Peyer's patch (tissue), 4 donors: ENCODE data around the gene ZNF330.

ENCODE experiments used
- POLR2A ChIP-seq, 2 donors: fragments of 450-650 bp; IDR thresholded peaks; one replicate each; pipeline ENCODE4 v1.5.1; 2017; ENCODE audit warnings: antibody characterized with exemption in 2 of 2, mild to moderate bottlenecking in 2 of 2, moderate library complexity in 2 of 2
- TF ChIP-seq, protein P1 (sequence below), 6 experiments: fragments of 450-650 bp in 4 of 6; fragments of 200-600 bp in 2 of 6; sonication (generic) in 1 of 6; IDR thresholded peaks; one replicate each; pipeline ENCODE4 v1.5.1; 2017 to 2019; ENCODE audit warnings: antibody characterized with exemption in 6 of 6, mild to moderate bottlenecking in 3 of 6, moderate library complexity in 1 of 6

DNA sequence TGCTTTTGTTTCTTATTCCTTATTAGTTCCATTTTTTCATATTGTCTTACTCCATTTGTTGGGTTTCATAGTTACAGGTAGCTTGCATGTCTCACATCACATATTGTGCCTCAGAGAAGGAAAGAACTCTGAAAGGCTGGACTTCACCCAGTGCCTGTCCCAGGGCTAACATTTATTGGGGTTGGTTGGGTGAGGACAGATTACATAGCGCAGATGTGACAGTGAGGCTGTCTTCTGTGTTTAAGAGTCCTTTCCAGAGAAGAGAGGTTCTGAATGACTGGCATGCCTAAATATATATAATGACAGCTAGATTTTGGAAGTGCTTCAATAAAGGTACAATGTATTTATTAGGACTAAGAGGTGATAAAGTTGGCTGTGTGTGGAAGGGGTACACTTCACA lies 2.7 kb downstream of the ZNF330 start:
- TF ChIP-seq, protein P1, sequence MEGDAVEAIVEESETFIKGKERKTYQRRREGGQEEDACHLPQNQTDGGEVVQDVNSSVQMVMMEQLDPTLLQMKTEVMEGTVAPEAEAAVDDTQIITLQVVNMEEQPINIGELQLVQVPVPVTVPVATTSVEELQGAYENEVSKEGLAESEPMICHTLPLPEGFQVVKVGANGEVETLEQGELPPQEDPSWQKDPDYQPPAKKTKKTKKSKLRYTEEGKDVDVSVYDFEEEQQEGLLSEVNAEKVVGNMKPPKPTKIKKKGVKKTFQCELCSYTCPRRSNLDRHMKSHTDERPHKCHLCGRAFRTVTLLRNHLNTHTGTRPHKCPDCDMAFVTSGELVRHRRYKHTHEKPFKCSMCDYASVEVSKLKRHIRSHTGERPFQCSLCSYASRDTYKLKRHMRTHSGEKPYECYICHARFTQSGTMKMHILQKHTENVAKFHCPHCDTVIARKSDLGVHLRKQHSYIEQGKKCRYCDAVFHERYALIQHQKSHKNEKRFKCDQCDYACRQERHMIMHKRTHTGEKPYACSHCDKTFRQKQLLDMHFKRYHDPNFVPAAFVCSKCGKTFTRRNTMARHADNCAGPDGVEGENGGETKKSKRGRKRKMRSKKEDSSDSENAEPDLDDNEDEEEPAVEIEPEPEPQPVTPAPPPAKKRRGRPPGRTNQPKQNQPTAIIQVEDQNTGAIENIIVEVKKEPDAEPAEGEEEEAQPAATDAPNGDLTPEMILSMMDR (IDR thresholded peaks at IDR 0.05) = no peak
- no peak for TF ChIP-seq POLR2A (IDR thresholded peaks at IDR 0.05)
